HCT116 (cell line): ENCODE data around the gene CDK7.

Source experiments
- ATF3 ChIP-seq: IDR thresholded peaks from 2 replicates; pipeline ENCODE4 v1.6.1; 2012
- CBX3 ChIP-seq: IDR thresholded peaks from 2 replicates; pipeline ENCODE4 v1.6.1; 2012; ENCODE audit warnings: low read depth
- ELF1 ChIP-seq: IDR thresholded peaks from 2 replicates; pipeline ENCODE4 v1.6.1; 2012; ENCODE audit warnings: low read depth, borderline replicate concordance
- EZH2 ChIP-seq: fragments of 200-600 bp; sonication (generic); IDR thresholded peaks from 2 replicates; pipeline ENCODE4 v1.6.1; 2017; ENCODE audit warnings: antibody characterized with exemption, mixed run types
- EZH2phosphoT487 ChIP-seq: fragments of 200-600 bp; IDR thresholded peaks from 2 replicates; pipeline ENCODE4 v1.6.1; 2018; ENCODE audit warnings: antibody characterized with exemption, borderline replicate concordance
- POLR2A ChIP-seq: IDR thresholded peaks from 2 replicates; pipeline ENCODE4 v1.7.0; 2011; ENCODE audit warnings: borderline replicate concordance; ENCODE audit not compliant: insufficient read depth, insufficient read length; ENCODE audit errors: extremely low read depth
- POLR2AphosphoS5 ChIP-seq: IDR thresholded peaks from 2 replicates; pipeline ENCODE4 v1.6.1; 2011; ENCODE audit warnings: mild to moderate bottlenecking, low read depth, low read length, moderate library complexity
- SIN3A ChIP-seq: IDR thresholded peaks from 2 replicates; pipeline ENCODE4 v1.6.1; 2012; ENCODE audit warnings: low read depth
- SP1 ChIP-seq: IDR thresholded peaks from 2 replicates; pipeline ENCODE4 v1.6.1; 2012; ENCODE audit warnings: low read depth
- YY1 ChIP-seq: IDR thresholded peaks from 2 replicates; pipeline ENCODE4 v1.6.1; 2011; ENCODE audit warnings: low read length, low read depth, moderate library complexity, mild to moderate bottlenecking; ENCODE audit not compliant: insufficient replicate concordance; ENCODE audit errors: extremely low read depth
- ZNF274 ChIP-seq: fragments of 200-500 bp; sonication (Bioruptor generic); IDR thresholded peaks from 2 replicates; pipeline ENCODE4 v1.6.1; 2014; ENCODE audit warnings: mild to moderate bottlenecking, low read depth, low read length, inconsistent platforms
- TF ChIP-seq, protein P1 (sequence below), 3 experiments: fragments of 200-600 bp in 1 of 3; sonication (generic) in 1 of 3; IDR thresholded peaks in 2 of 3; conservative IDR thresholded peaks in 1 of 3; 2 replicates each; pipeline ENCODE4 v1.5.1; 2012 to 2017; ENCODE audit warnings: low read depth in 2 of 3, low read length in 2 of 3, antibody characterized with exemption in 1 of 3, borderline replicate concordance in 1 of 3, control low read depth in 1 of 3, mild to moderate bottlenecking in 1 of 3, mixed read lengths in 1 of 3, mixed run types in 1 of 3, moderate library complexity in 1 of 3; ENCODE audit not compliant: insufficient read depth in 1 of 3
- TF ChIP-seq, protein P2 (sequence below): IDR thresholded peaks from 2 replicates; pipeline ENCODE4 v1.6.1; 2012
- TF ChIP-seq, protein P3 (sequence below): IDR thresholded peaks from 2 replicates; pipeline ENCODE4 v1.6.1; 2011; ENCODE audit warnings: mild to moderate bottlenecking, low read length, moderate library complexity; ENCODE audit not compliant: insufficient replicate concordance; ENCODE audit errors: extremely low read depth

- TF ChIP-seq POLR2A: no peak
- no peak for TF ChIP-seq YY1
- no peak for TF ChIP-seq SP1
- no peak for TF ChIP-seq POLR2AphosphoS5
- TF ChIP-seq EZH2: no peak
- no peak for TF ChIP-seq EZH2phosphoT487
- TF ChIP-seq, protein P1, sequence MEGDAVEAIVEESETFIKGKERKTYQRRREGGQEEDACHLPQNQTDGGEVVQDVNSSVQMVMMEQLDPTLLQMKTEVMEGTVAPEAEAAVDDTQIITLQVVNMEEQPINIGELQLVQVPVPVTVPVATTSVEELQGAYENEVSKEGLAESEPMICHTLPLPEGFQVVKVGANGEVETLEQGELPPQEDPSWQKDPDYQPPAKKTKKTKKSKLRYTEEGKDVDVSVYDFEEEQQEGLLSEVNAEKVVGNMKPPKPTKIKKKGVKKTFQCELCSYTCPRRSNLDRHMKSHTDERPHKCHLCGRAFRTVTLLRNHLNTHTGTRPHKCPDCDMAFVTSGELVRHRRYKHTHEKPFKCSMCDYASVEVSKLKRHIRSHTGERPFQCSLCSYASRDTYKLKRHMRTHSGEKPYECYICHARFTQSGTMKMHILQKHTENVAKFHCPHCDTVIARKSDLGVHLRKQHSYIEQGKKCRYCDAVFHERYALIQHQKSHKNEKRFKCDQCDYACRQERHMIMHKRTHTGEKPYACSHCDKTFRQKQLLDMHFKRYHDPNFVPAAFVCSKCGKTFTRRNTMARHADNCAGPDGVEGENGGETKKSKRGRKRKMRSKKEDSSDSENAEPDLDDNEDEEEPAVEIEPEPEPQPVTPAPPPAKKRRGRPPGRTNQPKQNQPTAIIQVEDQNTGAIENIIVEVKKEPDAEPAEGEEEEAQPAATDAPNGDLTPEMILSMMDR (IDR thresholded peaks at IDR 0.05 in 2 of 3, conservative IDR thresholded peaks at IDR 0.05 in 1 of 3; ENCODE audit: borderline replicate concordance in 1 of 3, insufficient read depth in 1 of 3, low read depth in 2 of 3, low read length in 2 of 3): no peak
- no peak for TF ChIP-seq ZNF274
- TF ChIP-seq CBX3: no peak
- no peak for TF ChIP-seq ELF1
- TF ChIP-seq, protein P2, sequence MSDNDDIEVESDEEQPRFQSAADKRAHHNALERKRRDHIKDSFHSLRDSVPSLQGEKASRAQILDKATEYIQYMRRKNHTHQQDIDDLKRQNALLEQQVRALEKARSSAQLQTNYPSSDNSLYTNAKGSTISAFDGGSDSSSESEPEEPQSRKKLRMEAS: no peak
- TF ChIP-seq SIN3A: no peak
- TF ChIP-seq ATF3: no peak
- TF ChIP-seq, protein P3, sequence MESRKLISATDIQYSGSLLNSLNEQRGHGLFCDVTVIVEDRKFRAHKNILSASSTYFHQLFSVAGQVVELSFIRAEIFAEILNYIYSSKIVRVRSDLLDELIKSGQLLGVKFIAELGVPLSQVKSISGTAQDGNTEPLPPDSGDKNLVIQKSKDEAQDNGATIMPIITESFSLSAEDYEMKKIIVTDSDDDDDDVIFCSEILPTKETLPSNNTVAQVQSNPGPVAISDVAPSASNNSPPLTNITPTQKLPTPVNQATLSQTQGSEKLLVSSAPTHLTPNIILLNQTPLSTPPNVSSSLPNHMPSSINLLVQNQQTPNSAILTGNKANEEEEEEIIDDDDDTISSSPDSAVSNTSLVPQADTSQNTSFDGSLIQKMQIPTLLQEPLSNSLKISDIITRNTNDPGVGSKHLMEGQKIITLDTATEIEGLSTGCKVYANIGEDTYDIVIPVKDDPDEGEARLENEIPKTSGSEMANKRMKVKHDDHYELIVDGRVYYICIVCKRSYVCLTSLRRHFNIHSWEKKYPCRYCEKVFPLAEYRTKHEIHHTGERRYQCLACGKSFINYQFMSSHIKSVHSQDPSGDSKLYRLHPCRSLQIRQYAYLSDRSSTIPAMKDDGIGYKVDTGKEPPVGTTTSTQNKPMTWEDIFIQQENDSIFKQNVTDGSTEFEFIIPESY: no peak
Observed at GRCh38 chr5:69219939-69220338, 14.7 kb upstream of the CDK7 start.
